Measurements from ENCODE around the gene KIF26B. TPM values are rescaled to one million over a fixed set of nuclear protein-coding genes. Genes with fewer than 3 reads are reported as not detected.
A peak's percentile ranks its signal among the peaks of the same experiment; 100 is the strongest.

Gene KIF26B
- total RNA-seq, 3 donors from 2014 or later (not counting 1 experiment from before 2014, with no cell fraction given), result 0.16 to 0.96 (median 0.18) TPM

GRCh38 chr1:245361065-245361464, 206.3 kb downstream of the KIF26B start:
- WGBS (ENCODE audit: insufficient coverage), result 91% methylated on average over 11 of the region's 11 CpGs

GRCh38 chr1:245361951-245362350, 207.2 kb downstream of the KIF26B start:
- Mint-ChIP-seq H3K9me3 (no peaks in the 10 kb centered on the region), H3K27ac (no peak overlapping the region), H3K27me3 (ENCODE audit: low read depth in 2 of 2) (no peaks in the 10 kb centered on the region), H3K4me1 (peaks cover 14 to 19% of the 10 kb centered on the region in 2 donors), H3K4me3 (no peak overlapping the region), H3K36me3 (no peaks in the 10 kb centered on the region)
- DNase-seq, result no peak
- TF ChIP-seq CTCF (IDR thresholded peaks at IDR 0.05), result no peak
- Histone ChIP-seq H3K4me3 (ENCODE audit: low read length) (no peak overlapping the region), H3K4me1 (ENCODE audit: control insufficient read depth, insufficient read depth, low read length) (peaks cover 21% of the 10 kb centered on the region), H3K27me3 (ENCODE audit: control insufficient read depth, insufficient read depth, low read length) (no peaks in the 10 kb centered on the region), H3K9me3 (ENCODE audit: control insufficient read depth, insufficient read depth, low read length) (no peaks in the 10 kb centered on the region), H3K27ac (ENCODE audit: low read length) (no peak overlapping the region), H3K36me3 (ENCODE audit: control insufficient read depth, insufficient read depth, low read length) (no peaks in the 10 kb centered on the region)
- intact Hi-C loops (cut with micrococcal nuclease), result loop anchor here (5.0 kb wide), 1 partner anchor 640 kb away; no protein-coding TSS in a partner anchor
- 94% methylated on average over 15 of the region's 15 CpGs for WGBS (ENCODE audit: insufficient coverage)
- ATAC-seq, result no peak

More at GRCh38 chr1:245361065-245361464, 206.3 kb downstream of the KIF26B start:
- Histone ChIP-seq H3K4me3 (ENCODE audit: low read length) (no peak overlapping the region), H3K27ac (ENCODE audit: low read length) (no peak overlapping the region), H3K36me3 (ENCODE audit: control insufficient read depth, insufficient read depth, low read length) (no peaks in the 10 kb centered on the region), H3K4me1 (ENCODE audit: control insufficient read depth, insufficient read depth, low read length) (peaks cover 21% of the 10 kb centered on the region), H3K9me3 (ENCODE audit: control insufficient read depth, insufficient read depth, low read length) (no peaks in the 10 kb centered on the region), H3K27me3 (ENCODE audit: control insufficient read depth, insufficient read depth, low read length) (no peaks in the 10 kb centered on the region)
- Mint-ChIP-seq H3K36me3 (no peaks in the 10 kb centered on the region), H3K27ac (no peak overlapping the region), H3K27me3 (ENCODE audit: low read depth in 2 of 2) (no peaks in the 10 kb centered on the region), H3K4me1 (peaks cover 14 to 19% of the 10 kb centered on the region in 2 donors), H3K9me3 (no peaks in the 10 kb centered on the region), H3K4me3 (no peak overlapping the region)
- intact Hi-C loops (cut with micrococcal nuclease), result loop anchor here (5.0 kb wide), 1 partner anchor 641 kb away; no protein-coding TSS in a partner anchor
- no peak for ATAC-seq
- no peak for TF ChIP-seq CTCF (IDR thresholded peaks at IDR 0.05)
- DNase-seq, result no peak

GRCh38 chr1:245363461-245364200, 208.8 kb downstream of the KIF26B start:
- H3K27me3 Mint-ChIP-seq (ENCODE audit: low read depth in 2 of 2), result no peaks in the 10 kb centered on the region
- H3K36me3 Mint-ChIP-seq, result no peaks in the 10 kb centered on the region
- intact Hi-C loops (cut with micrococcal nuclease), result loop anchor here (5.0 kb wide), 1 partner anchor 639 kb away; no protein-coding TSS in a partner anchor
- WGBS (ENCODE audit: insufficient coverage), result 59% methylated on average over 15 of the region's 15 CpGs
- H3K4me1 Mint-ChIP-seq, result peaks cover 14 to 19% of the 10 kb centered on the region in 2 donors
- peaks cover 21% of the 10 kb centered on the region for H3K4me1 ChIP-seq (ENCODE audit: control insufficient read depth, insufficient read depth, low read length)
- H3K27ac ChIP-seq (ENCODE audit: low read length), result no peak overlapping the region
- H3K9me3 ChIP-seq (ENCODE audit: control insufficient read depth, insufficient read depth, low read length), result no peaks in the 10 kb centered on the region
- no peak overlapping the region for H3K4me3 ChIP-seq (ENCODE audit: low read length)
- no peaks in the 10 kb centered on the region for H3K27me3 ChIP-seq (ENCODE audit: control insufficient read depth, insufficient read depth, low read length)
- H3K4me3 Mint-ChIP-seq, result peak overlapping the region; percentile 71
- no peaks in the 10 kb centered on the region for H3K9me3 Mint-ChIP-seq
- TF ChIP-seq CTCF (IDR thresholded peaks at IDR 0.05), result no peak
- DNase-seq (peak; percentile 14 to 18), ATAC-seq (peak; percentile 78 to 97 (median 89))
- no peaks in the 10 kb centered on the region for H3K36me3 ChIP-seq (ENCODE audit: control insufficient read depth, insufficient read depth, low read length)
- peak overlapping the region; percentile 61 to 83 for H3K27ac Mint-ChIP-seq
